ENCODE measurements around the gene HEG1.
A peak's percentile ranks its signal among the peaks of the same experiment; 100 is the strongest.

The HEG1 gene

DNA sequence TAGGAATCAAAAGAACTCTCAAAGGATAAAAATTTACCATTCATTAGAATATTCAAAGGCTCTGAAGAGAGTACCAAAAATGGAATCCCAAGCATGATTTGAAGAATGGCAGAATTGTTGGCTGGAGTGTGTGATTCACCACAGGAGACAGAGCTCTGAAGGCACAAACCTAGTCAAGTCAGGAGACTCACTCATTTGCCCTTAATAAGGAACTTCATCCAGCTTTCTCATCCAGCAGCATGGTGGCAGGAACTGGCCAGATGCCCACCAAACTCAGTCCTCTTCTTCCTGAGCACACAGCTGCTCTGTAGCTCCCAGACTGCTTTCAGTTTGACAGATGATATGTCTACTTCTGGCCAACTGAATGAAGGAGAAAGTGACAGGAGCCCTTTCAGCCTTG lies 16.5 kb upstream of the HEG1 start:
- no peak for DNase-seq (ENCODE audit: low read depth)

DNA sequence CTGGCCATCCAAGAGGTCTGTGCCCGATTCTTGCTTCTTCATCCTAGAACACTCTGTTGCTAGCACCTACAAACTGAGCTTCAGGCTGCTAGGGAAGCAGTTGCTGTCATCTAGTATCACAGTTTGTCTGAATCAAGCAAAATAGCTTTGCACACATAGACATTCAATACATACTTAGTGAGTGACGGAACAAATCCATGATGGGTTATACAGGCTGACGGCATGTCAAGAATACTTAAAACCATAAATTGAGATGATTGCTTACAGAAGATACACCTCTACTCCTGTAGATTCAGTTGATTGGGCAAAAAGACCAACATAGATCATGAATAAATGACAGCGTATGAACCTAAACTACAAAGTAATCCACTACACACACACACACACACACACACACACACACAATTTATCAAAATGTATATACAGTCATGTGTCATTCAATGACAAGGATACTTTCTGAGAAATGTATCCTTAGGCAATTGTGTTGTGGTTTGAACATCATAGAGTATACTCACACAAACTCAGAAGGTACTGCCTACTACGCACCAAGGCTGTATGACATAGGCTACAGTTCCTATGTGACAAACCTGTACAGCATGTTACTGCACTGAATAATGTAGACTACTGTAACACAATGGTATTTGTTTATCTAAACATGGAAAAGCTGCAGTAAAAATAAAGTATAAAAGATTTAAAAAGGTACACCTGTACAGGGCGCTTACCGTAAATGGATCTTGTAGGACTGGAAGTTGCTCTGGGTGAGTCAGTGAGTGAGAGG lies 14.4 kb upstream of the HEG1 start:
- no peak for DNase-seq (ENCODE audit: low read depth)

DNA sequence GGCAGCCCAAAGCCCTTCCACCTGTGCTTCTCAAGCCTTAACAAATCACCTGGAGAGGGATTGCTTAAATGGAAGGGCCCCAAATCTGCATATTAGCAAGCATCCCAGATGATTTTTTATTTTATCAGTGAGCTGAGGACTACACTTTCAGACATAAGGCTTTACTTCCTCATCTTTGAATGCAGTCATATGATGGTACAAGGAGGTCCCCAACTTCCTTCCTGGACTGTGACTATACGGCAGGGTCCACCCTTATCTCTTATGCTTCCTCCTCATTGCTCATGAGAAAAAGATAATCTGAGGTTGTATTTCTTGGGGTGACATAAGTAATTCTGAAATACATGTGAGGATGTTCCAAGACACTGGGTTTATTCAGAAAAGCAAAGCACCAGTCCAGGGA lies 13.7 kb upstream of the HEG1 start:
- no peak for DNase-seq (ENCODE audit: low read depth)

DNA sequence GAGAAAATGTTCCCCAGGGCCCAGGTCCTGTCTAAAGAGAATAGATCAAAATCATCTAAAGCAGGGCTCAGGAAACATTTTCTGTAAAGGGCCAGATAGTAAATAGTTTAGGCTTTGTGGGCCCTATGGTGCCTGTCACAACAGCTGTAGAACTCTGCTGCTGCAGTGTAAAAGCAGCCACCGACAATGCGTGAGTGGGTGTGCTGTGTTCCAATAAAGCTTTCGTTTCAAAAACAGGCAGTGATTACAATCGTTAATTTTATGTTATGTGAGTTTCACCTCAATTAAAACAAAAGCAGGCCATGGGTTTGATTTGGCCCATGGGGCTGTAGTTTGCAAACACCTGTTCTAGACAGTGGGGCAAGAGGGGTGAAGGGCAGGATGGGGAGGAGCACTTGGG lies 12.5 kb upstream of the HEG1 start:
- no peak for DNase-seq (ENCODE audit: low read depth)

GRCh38 chr3:125067225-125067624 lies 11.4 kb upstream of the HEG1 start:
- DNase-seq (ENCODE audit: low read depth): no peak

- no peak for DNase-seq (ENCODE audit: low read depth)
Measured at GRCh38 chr3:125062904-125063618, 7.3 kb upstream of the HEG1 start.

GRCh38 chr3:125061646-125062045 lies 5.8 kb upstream of the HEG1 start:
- no peak for DNase-seq (ENCODE audit: low read depth)

- DNase-seq (ENCODE audit: low read depth): no peak
Measured at GRCh38 chr3:125061170-125061569, 5.4 kb upstream of the HEG1 start.

DNA sequence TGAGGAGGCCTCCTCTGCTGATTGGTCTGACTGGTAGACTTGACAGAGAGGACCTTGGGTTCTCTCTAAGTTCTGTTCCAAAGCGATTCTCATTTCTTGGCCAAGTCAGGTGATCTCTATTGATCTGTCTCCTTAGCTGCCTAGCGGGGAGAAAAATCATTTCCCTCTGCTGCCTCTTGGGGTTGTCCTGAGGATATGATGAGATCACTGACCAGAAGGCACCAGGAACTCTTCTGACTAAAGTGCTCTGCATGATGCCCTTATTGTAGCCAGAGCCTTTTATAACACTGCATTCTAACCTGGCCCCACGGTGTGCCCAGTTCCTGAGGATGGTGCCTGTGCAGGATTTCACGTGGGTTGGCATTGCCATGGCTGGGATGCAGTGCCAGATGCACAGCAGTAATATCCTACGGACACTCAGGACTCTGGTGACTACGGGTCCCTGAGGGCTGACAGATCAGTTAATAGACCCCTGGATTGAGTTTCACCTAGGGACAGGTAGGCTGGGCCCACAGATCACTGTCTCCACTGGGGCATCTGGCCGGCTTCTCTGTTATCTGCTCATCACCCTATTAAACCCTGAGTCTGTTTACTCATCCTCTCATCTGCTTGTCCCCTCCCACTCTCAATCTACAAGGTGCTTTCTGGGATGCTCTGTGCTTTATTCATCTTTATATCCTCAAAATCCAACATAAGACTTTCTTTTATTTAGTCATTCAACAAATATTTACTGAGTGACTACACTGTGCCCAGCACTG lies 3.9 kb upstream of the HEG1 start:
- no peak for DNase-seq (ENCODE audit: low read depth)

DNA sequence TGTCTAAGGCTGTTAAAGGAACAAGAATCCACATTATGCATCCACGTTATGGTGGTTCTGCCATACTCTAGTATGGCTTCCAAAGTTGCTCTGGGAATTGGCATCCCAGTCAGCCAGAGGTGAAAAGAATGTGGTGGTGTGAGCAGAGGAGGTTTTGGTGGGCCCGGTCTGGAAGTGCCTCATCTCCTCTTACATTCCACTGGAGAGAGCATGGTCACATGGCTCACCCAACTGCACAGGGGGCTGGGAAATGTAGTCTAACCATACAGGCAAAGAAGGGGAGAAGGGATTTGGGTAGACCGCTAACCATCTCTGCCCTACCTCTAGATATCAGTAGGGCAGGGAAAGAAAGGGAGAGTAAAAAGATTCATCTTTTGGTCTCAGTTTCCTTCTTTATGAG lies 3.2 kb upstream of the HEG1 start:
- DNase-seq (ENCODE audit: low read depth): no peak

- no peak for DNase-seq (ENCODE audit: low read depth)
Measured at GRCh38 chr3:125058529-125058928, 2.7 kb upstream of the HEG1 start.

- DNase-seq (ENCODE audit: low read depth): no peak
Measured at GRCh38 chr3:125057186-125057850, 1.5 kb upstream of the HEG1 start.

DNA sequence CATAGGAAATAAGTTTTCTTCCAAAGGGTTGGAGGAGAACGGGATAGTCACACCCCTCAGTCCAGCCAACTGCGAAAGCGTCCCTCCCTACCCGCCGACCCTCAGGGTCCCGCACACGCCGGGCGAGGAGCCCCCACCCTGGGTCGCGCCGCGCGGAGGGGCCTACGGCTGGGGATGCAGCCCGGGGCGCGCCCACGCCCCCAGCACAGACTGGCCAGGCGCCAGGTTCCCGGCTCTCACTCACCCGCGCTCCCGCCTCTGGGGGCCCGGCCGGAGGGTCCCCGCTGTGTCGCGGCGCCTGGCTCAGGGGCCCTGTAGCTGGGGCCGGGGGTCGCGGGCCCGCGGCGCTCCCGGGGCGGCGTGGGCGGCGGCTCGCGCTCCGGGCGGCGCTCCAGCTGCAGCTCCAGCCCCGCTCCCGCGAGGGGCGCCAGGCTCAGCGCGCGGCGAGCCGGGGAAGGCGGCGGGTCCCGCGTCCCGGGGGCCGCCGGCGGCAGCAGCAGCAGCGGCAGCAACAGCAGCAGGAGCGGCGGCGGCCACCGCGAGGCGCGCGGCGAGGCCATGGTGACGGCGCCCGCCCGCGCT lies 375 bp downstream of the HEG1 start:
- DNase-seq (ENCODE audit: low read depth): no peak

DNA sequence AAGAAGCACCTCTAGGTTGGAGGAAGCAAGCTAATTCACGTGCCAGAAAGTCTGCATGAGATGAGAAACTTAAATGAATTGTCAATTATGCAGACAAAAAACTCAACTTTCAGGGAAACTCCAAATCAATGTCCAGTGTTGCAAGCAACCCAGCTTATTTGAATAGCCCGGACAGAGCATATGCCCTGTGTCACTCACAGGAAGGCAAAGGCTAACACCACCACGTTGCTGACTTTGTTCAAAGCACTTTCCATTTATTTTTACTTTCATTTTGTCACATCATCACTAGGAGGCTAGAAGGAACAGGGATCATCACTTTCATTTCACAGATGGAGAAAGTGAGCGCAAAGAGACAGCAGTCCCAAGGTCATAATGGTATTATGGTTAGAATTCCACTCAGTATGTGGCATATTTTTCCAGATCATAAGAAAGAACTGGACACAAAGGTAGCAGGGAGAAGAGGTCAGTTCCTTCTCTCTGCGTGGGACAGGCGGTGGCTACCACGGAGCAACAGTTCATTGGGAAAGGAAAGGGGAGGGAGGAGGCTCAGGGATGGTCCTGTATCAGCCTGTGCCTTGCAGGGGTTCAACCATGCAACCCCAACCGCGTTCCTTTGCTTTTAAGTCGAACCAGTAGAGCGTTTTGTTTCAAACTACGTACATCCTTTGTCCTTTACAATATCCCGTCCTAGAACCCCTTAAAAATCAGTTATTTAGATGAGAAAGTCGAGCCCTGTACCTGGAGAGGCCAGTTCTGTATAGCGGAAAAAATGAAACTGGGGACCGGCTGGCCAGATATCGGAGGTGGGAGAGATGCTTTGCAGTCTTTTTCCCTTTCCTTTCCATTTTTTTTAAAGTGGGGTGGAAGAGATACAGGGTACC lies 1.1 kb downstream of the HEG1 start:
- DNase-seq (ENCODE audit: low read depth): no peak

GRCh38 chr3:125054062-125054448 lies 1.7 kb downstream of the HEG1 start:
- no peak for DNase-seq (ENCODE audit: low read depth)

DNA sequence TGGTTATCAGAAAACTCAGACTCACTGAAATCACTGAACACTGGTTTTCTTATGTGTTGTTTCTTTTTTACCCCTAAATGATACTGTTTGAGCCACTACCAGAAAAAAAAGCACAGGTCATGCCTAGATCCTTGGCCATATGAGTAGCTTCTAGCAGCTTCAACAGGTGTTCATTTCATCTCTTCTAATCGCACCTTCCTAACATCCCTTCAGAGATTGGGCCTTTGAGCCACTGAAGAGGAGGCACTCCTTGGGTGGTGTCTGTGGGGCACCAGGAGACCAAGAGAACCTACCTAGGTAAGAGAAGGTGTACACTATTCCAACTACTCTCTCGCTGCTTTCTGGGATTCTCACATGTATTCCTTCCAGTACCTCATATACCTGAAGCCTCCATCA lies 2.5 kb downstream of the HEG1 start:
- no peak for DNase-seq (ENCODE audit: low read depth)

DNA sequence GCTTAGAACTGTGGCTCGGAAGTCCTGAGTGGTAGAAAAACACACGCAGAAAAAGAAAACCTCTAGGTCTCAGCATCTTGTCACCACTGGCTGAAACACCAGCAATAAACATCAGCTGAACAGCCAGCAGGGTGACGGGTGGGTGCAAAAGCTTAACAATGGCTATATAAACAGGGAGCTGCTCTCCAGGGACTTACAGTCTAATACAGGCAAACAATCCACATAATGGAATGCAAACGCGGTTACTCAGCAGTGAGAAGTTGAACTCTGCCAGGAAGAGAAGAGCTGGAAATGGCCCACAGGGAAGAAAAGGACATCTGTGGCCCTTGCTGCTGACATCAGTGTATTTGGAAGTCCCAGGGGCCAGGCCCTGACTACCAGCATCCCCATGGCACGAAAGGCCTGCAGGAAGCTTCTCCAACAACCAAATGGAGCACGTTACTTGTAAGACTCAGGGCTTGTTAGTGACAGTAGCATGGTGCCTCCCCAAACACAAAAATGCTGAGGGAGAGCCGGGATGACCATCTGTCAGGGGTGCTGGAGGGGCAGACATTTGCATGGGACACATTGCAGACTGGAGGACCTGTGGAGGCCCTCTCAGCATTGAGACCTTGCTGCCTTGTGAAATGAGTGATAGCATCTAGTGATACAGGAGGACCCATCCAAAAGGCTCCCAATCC lies 3.0 kb downstream of the HEG1 start:
- no peak for DNase-seq (ENCODE audit: low read depth)

- DNase-seq (ENCODE audit: low read depth): peak; percentile 67
Measured at GRCh38 chr3:125051715-125052581, 3.8 kb downstream of the HEG1 start.

DNA sequence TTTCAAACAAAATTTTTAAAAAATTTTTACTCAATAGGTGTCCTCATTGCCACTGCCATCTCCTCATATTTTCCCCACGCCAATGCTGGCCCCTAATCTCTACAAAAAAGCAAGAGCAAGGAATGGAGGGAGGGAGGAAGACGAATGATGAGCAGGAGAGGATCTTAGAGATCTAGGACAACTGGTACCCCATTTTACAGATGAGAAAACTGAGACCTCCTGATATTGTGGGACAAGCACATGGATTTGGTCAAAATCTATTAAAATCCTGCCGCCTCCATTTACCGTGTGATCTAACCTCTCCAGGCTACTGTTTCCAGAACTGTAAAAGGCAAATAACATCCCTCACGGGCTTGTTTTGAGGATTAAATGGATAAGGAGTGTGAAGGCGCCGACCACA lies 4.6 kb downstream of the HEG1 start:
- no peak for DNase-seq (ENCODE audit: low read depth)
